GM15510 (cell line): ENCODE results near the gene SPNS3.

ENCODE experiments used
- POLR2A ChIP-seq: IDR thresholded peaks from 3 replicates; pipeline ENCODE4 v1.6.1; 2011; ENCODE audit warnings: borderline replicate concordance; ENCODE audit not compliant: insufficient read length; ENCODE audit errors: extremely low read depth

Gene SPNS3

GRCh38 chr17:4412933-4413831, 20.6 kb upstream of the SPNS3 start:
- TF ChIP-seq POLR2A = no peak

DNA sequence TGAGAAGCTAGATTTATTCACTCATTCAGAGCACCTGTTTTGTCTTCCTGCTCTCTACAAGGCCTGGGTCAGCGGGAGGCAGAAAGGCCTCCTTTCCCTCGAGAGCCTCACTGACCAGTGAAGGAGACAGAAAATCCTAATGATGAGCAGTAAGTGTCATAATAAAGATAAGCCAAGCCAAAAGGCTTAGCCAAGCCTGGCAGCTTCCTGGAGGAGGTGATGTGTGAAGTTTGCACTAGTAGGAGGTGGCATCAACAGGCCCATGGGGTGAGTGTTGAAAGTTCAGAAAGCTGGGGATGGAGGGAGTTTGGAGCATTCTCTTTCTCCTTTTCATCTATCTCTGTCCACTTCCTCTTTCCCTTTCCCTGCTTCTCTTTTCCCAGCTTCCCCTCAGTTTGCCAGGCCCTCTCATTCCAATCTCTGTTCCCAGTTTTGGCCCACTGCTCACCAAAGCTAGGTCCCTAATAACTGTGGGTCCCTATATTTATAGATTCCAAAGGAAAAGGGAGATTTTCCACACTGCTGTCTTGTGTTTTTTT, 16.5 kb upstream of the SPNS3 start:
- TF ChIP-seq POLR2A = no peak

GRCh38 chr17:4420692-4421131, 13.0 kb upstream of the SPNS3 start:
- no peak for TF ChIP-seq POLR2A

- TF ChIP-seq POLR2A = no peak
Measured at GRCh38 chr17:4422864-4423263, 10.9 kb upstream of the SPNS3 start.

DNA sequence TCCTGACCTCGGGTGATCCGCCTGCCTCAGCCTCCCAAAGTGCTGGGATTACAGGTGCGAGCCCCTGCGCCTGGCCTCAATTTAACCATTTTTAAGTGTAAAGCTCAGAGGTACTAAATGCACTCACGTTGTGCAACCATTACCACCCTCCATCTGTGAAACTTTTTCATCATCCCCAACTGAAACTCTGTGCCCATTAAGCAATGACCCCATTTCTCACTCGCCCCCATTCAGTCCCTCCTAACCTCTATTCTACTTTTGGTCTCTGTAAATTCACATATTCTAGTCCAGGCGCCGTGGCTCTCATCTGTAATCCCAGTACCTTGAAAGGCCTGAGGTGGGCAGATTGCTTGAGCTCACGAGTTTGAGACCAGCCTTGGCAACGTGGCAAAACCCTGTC, 8.3 kb upstream of the SPNS3 start:
- no peak for TF ChIP-seq POLR2A

DNA sequence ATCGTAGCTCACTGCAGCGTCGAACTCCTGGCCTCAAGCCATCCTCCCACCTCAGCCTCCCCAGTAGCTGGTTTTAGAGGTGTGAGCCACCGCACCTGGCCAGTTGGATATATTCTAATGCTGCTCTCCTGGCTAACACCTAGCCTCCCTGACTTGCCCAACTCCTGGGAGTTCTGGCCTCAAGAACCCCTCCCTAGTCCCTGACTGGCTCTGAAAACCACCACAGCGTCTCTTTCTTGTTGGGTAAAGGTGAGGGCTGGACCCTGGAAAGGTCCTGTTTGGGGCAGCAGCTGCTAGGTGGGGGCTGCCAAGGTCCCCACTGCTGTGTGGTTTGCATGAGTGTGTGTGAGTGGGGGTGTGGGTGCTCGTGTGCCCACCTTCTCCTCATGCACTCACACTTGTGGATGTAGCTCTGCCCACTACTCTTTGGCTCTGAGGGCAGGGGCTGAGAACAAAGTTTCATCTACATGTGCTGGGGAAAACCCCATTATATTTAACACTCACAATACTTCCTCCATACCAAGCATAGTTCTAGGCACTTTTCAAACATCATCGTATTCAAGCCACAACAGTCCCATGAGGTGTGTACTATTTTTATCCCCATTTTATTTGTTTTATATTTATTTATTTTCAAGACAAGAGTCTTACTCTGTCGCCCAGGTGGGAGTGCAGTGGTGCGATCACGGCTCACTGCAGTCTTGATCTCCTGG, 7.1 kb upstream of the SPNS3 start:
- TF ChIP-seq POLR2A = no peak

GRCh38 chr17:4427505-4427904, 6.2 kb upstream of the SPNS3 start:
- TF ChIP-seq POLR2A = no peak

DNA sequence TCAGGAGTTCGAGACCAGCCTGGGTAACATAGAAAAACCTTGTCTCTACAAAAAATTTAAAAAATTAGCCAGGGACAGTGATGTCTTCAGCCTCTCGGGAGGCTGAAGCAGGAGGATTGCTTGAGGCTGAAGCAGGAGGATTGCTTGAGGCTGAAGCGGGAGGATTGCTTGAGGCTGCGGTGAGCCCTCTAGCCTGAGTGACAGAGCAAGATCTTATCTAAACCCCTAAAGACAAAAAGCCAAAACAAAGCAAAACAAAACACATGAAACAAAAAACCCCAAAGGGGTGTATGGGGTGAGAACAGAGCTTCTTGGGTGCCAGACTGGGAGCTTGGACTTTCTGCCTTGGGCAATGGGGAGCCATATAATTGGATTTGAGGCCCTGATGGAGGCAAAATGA, 2.6 kb downstream of the SPNS3 start:
- no peak for TF ChIP-seq POLR2A

GRCh38 chr17:4436846-4437245, 3.1 kb downstream of the SPNS3 start:
- no peak for TF ChIP-seq POLR2A

GRCh38 chr17:4438162-4438944, 4.6 kb downstream of the SPNS3 start:
- TF ChIP-seq POLR2A = no peak

DNA sequence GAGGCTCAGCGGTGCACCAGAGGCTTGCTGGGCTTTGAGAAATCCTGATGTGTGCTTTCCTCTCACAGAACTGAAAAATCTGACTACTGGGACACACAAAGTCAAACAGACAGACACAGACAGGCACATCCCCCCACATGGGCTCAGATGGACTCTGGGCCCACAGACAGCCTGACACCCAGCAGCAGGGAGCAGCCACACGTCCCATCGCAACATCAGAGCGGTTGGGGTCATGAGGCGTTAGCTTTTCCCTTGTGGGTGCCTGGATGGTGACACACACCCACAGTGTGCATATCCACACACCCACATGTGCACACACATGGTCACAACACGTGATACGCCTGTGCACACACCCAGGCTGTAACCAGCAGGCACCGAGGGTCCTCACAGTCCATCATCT, 6.3 kb downstream of the SPNS3 start:
- TF ChIP-seq POLR2A = no peak

DNA sequence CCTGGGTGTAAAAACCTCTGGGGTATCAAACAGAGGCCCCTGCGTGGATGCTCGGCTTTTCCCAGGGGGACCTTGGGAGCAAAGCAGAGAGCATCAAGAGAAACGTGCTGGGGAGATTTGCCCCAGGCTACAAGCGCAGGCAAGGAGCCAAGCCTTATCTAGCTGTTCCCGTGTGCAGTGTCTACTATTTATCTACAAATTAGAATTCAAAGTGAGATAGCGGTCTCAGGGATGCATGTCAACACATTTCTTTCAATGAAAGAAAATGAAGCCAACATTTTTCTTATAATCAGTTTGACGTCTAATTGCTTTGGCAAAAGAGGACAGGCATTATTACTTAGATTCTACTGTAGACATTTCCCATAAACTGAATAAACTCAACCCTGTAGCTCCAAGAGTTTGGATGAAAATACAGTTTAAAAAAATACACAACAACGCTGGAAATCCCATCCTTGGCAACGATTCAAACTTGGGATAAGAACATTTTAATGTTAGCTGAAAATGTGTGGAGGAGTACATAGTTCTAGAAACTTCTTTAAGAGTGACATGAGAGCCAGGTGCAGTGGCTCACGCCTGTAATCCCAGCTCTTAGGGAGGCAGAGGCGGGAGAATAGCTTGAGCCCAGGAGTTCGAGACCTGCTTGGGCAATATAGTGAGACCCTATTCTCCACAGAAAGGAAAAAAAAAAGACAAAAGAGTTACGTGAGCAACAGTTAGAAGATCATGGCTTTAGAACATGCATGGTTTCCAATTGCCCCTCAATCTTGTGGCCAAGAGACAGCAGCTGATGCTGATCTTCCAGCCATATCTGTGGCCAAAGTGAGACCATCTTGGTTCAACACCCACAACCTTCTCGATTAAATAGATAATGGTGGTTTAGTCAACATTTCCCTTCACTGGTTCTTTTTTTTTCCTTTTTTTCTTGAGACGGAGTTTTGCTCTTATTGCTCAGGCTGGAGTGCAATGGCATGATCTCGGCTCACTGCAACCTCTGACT, 7.2 kb downstream of the SPNS3 start:
- no peak for TF ChIP-seq POLR2A

- TF ChIP-seq POLR2A = no peak
Measured at GRCh38 chr17:4442582-4442981, 8.8 kb downstream of the SPNS3 start.

DNA sequence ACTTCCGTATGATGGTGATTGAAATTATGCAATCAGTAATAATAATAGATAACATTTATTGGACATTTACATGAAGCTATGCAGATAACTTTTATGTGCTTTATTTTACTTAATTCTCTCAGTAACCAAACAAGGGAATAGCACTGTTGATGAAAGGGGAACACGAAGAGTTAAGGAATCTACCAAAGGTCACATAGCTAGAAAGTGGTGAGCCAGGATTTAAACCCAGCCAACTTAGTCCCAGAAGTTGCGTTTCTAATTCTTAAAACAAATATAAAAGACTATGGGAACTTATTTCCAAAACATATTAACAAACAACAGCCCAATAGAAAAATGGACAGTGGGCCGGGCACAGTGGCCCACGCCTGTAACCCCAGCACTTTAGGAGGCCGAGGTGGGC, 9.7 kb downstream of the SPNS3 start:
- no peak for TF ChIP-seq POLR2A

DNA sequence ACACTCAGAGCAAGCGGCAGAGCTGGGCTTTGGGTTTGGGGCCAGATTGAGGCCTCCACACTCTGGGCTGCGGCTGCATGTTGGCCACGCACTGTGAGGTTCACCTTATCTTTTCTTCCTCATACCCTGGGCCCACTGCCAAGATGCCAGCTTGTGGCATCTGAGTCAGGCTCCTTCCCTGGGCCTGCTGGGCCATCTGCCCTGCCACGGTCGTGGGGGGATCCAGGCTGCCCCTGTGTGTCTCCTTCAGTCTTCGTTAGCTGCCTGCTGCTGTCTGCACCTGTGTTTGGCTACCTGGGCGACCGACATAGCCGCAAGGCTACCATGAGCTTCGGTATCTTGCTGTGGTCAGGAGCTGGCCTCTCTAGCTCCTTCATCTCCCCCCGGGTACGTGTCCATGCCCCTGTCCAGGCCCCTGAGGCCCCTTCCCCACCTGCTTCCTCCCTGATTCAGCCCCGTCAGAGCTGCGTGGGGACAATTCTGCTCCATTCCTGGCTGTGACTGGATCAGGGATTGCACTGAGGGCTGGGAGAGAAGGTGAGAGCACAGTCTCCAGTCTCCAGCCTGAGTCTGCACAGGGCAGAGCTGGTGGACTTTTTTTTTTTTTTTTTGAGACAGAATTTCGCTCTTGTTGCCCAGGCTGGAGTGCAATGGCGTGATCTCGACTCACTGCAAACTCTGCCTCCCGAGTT, 11.2 kb downstream of the SPNS3 start:
- TF ChIP-seq POLR2A = no peak
